NOMO-1 treated with dmso at 0.1 percent for 144 hours (cell line): ENCODE results near the gene INO80.
"Not testable (repeated sequence)": the region's sequence is repeated elsewhere in the genome, so short reads cannot be mapped to it uniquely, and the experiment has no call there.

ENCODE experiments used
- DNase-seq: peaks from one replicate; lab custom pipeline; 2025; ENCODE audit not compliant: unreplicated experiment; lab: John Stamatoyannopoulos, UW

INO80 gene

DNA sequence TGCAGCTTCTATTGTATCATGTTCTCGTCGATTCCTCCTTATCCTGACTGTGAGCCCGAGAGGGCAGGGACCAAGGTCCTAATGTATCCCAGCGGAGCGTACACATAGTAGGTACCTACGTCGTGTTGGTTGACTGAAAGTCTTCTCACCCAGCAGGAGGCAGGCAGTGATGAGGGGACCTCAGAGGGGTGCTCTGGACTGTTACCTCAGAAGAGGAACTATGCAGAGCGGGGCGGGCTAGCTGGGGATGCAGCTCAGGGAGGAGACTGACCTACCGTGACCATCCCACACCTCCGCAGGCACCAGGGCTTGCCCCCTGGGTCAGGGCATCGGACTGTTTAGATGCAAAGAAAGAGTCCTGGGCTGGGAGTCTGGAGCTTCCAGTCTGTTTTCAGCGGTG, 151.4 kb downstream of the INO80 start:
- no peak for DNase-seq

DNA sequence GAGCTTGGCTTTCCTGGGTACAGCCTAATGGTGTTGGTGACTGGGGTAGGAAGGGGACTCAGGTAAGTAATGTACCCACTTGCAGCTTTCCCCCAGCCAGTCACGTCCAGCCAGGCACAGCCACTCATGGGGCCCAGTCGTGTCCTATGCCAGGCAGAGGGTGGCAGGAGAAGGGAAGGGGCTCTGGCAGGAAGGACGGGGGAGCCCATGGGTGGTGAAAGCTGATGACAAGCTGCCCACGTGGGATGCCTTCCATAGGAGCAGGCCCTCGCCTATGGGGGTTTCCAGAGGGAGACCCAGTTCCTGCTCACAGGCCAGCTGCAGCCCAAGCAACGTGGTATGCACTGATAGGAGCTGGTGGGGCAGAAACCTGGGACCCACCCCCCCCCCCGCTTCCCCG, 152.1 kb downstream of the INO80 start:
- DNase-seq, result no peak

DNA sequence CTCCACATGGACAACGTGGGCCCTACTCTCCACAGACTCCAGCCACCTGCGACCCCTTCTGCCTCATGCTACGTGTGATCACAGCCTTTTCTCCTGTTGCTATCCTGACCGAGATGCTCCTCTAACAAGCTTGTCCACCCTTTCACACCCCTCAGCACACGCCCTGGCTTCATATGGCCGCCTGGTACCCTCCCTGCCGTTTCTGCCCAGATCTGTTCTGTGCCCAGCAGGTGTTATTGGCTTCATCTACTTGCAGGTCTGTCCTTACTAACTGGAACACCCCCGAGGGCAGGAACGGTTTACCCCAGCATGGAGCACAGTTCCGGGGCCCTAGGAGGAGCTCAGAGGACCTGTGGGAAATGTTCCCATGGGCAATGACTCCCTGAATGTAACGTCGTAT, 152.9 kb downstream of the INO80 start:
- DNase-seq, result no peak

DNA sequence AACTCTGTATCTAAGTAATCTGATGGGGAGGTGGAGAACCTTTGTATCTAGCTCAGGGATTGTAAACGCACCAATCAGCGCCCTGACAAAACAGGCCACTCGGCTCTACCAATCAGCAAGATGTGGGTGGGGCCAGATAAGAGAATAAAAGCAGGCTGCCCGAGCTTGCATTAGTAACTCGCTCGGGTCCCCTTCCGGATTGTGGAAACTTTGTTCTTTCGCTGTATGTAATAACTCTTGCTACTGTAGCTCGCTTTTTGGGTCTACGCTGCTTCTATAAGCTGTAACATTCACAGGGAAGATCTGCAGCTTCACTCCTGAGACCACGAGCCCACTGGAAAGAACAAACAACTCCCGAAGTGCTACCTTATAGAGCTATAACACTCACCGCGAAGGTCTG, 153.8 kb downstream of the INO80 start:
- not testable (repeated sequence) for DNase-seq

DNA sequence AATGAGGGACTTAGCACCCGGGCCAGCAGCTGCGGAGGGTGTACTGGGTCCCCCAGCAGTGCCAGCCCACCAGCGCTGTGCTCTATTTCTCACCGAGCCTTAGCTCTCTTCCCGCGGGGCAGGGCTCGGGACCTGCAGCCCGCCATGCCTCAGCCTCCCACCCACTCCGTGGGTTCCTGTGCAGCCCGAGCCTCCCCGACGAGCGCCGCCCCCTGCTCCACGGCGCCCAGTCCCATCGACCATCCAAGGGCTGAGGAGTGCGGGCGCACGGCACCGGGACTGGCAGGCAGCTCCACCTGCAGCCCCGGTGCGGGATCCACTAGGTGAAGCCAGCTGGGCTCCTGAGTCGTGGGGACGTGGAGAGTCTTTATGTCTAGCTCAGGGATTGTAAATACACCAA, 154.3 kb downstream of the INO80 start:
- not testable (repeated sequence) for DNase-seq

DNA sequence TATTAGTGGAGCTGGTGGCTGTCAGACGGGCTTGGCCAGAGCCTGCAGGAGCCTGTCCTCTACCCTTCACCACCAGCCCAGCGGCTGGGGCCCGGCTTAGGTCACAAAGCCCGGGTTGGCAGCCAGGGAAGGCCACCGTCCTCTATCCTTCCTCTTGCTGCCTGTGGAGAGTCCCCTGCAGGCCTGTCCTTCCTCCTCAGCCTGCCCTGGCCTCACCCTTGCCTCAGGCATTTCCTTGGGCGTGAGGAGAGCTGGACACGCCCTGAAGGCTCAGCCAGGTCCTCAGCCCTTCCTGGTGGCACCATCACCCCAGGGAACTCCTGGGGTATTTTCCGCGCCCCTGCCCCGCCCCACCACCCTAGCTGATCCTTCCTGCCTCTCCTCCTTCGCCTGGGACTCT, 155.2 kb downstream of the INO80 start:
- no peak for DNase-seq

DNA sequence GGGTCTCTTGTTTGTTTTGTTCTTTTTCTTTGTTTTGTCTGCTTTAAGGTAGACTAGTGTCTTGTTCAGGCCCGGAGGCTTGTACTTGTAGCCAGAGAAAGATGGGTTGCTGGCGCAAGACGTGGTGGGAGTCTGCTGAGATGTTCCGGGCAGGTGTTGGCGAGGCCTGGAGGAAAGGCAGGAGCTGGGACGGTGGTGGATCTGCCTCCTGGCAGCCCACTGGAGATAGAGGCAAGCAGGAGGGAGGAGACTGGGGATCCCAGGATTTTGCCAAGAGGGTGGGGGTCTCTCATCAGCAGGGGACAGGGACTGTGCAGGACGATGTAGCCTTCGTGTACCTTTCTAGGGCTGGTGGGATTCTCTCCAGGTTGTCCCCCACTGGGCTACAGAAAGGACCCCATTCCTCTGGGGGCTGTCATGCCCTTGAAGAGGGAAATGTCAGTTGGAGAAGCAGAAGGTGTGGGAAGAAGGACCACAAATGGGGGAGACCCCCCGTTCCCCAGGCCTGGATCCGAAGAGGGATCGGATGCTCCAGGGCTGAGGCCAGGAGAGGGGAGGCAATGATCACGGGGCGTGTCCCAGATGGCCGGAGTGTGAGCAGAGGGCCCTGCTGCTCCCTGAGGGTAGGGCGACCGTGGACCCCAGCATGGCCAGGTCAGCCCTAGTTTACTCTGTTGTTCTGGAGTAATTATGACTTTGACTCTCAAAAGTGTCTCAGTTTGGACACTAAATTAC, 155.8 kb downstream of the INO80 start:
- DNase-seq, result no peak

DNA sequence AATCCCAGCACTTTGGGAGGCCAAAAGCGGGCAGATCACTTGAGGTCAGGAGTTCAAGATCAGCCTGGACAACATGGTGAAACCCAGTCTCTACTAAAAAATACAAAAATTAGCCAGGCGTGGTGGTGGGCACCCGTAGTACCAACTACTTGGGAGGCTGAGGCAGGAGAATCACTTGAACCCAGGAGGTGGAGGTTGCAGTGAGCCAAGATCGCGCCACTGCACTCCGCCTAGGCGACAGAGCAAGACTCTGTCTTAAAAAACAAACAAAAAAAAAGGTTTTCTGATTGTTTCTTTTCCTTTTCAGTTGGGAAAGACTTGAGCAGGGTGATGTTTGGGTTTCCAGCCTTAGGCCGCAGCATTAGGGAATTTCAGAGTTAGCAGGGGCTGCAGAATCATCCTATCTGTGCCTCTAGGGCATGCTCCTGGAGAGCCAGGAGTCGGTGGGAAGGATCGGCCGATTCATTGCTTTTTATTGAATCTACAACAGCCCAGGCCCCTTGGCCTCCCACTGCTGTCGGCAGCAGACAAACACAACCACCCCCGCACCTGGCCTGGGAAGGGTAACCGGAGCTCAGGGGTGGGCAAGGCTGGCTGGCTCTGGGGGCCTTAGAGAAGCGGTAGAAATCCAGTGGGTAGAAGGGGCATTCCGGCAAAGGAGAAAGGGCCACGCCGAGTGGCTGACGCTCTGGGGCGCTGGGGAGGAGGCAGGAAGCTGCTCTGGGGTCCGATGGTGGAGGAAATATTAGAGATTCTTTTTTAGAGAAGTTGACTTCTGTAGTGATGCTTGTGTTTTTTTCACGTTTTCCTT, 156.5 kb downstream of the INO80 start:
- DNase-seq, result no peak

DNA sequence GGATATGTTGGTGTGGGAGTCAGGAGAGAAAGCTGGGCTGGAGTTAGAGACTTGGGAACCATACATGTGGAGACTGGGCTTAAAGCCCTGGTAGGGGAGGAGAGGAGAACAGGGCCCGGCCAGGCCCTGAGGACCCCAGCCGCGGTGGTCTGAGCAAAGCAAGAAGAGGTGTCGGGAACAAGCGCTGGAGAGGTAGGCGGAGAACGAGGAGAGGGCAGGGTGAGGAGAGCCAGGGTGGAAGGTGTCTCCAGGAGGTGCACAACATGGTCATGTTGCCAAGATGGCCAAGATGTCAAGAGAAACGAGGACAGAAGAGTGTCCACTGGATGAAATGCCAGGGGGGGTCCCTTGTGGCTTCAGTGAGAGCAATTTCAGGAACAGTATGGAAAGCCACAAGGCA, 157.4 kb downstream of the INO80 start:
- DNase-seq, result no peak

DNA sequence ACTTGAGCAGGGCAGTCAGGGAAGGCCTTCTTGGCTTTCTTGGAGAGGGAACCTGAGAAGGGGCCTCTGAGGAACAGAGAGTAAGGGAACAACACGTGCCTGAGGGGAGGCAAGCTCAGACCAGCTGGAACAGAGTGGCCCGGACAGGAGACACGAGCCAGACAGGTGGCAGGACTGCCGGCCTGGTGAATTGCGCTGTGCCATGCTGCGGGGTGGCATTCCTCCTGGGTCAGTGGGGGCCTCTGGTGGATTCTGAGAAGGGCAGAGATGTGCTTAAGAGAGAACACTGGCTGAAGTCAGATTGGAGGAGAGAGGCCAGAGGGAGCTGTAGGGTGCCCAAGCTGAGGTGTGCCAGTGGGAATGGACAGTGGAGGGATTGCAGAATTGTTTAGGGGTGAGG, 157.9 kb downstream of the INO80 start:
- no peak for DNase-seq

DNA sequence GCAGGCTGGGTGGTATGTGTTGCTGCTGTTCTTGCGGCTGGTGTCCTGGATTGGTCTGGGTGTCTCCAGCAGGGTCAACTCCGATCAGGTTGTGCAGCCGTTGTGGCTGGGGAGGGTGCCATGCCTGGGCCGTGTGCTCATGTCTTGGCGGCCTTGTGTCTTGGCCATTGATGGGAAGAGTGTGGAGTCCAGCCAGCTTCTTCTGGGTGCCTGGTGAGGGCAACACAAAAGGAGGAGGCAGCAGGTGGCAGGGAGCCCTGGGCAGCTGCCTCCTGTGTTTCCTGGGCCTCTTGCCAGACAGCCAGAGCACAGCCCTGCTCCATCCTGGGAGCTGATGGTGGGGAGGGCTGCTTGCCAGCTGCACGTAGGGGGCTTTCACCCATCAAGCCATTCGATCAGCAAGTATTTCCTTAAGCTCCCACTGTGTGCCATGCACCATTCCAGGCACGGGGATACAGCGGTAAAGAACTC, 158.5 kb downstream of the INO80 start:
- DNase-seq, result no peak

DNA sequence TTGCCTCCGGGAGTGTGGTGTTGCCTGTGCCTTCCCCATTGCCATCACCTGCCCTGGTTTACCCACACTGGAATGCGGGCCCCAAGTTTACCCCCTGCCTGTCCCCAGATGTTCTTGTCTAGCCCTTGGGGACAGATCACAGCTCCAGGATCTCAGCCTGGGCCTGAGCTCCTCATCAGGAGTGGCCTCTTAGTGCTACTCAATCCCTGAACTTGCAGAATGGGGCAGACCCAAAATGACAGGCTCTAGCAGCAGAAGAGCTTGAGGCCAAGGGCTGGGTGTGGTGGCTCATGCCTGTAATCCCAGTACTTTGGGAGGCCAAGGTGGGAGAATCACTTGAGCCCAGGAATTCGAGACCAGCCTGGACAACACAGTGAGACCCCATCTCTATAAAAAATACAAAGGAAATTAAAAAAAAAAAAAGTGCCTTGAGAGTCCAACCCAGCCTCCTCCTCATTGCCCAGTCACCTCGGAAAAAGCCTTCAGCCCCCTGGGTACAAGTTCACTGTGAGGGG, 159.0 kb downstream of the INO80 start:
- DNase-seq, result no peak

DNA sequence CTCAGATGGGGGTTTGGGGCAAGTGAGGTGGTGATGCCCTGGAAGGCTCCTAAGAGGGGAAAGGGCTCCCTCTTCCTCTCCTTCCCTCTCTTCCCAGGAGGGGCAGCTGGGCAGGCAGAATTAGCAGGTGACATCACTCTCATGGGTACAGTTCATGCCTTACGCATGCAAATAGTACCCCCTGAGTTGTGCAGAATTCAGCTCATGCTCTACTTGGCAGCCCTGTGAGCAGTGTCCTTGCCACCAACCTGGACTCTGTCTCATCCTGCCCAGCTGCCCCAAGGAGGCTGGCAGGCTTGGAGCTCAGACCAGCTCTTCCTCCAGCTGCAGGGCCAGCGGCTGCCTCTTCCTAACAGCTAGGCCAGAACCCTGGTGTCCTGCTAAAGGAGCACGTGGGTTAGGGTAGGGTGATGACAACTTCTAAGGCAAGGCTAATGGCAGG, 159.5 kb downstream of the INO80 start:
- DNase-seq, result no peak

DNA sequence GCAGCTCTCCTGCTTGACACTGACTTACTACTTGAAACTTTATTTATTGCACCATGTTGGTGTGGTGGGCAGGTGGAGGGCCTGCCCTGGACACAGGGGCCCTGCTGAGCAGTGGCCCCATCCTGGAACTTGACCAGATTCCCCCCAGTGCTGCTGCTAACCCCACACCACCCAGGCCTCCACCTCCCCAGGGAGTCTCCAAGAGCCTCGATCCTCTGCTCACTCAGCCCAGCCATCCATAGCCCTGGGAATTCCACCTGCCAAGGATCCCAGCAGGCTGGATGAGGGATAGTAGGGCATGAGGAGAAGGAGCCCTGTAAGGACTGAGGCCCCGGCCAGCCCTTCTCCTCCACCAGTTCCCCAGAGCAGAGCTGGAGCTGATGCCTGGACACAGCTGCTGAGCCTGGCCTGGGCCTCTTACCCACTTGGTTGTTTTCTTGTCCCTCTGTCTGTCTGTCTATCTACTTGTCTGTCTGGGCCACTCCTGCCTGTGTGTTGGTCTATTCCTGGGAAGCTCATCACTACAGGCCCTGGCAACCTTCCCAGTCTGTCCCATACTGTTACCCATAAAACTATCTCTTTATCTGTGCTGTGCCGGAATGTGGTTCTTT, 160.0 kb downstream of the INO80 start:
- no peak for DNase-seq

DNA sequence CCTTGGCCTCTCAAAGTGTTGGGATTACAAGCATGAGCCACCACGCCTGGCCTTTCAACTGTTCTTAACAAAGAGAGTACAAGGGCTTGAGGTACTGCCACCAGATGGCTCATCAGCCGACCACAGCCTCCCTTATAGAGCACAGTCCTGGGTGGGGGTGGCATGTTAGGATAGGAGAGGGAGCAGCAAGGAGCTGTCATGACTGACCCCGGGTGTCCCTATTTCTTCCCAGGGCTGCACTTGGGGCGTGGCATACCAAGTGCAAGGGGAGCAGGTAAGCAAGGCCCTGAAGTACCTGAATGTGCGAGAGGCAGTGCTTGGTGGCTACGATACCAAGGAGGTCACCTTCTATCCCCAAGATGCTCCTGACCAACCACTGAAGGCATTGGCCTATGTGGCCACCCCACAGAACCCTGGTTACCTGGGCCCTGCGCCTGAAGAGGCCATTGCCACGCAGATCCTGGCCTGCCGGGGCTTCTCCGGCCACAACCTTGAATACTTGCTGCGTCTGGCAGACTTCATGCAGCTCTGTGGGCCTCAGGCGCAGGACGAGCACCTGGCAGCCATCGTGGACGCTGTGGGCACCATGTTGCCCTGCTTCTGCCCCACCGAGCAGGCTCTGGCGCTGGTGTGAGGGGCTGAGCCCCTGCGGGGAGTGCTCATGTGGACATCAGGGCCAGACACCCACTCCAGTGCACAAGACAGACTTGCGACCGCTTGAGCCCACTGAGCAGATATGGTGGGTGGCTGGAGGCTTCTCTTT, 160.8 kb downstream of the INO80 start:
- no peak for DNase-seq

DNA sequence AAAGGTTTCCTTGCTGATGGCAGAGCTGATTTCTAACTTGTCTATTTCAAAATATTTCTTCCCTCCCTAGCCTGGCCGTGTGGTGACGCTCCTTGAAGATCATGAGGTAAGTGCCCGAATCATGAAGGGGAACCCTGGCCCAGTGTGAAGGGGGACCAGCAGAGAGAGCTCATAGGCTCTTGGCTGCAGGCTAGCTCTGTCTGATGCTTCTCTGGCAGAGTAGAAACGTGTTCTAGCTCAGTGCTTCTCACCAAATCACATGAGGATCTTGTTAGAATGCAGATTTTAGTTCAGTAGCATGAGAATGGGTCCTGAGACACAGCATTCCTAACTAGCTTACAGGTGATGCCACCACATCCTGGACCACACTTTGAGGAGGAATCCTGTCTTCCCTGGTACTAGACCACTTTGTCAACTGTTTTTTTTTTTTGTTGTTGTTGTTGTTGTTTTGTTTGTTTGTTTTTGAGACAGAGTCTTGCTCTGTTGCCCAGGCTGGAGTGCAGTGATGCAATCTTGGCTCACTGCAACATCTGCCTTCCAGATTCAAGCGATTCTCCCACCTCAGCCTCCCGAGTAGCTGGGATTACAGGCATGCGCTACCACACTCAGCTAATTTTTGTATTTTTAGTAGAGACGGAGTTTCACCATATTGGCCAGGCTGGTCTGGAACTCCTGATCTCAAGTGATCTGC, 161.8 kb downstream of the INO80 start:
- DNase-seq, result not testable (repeated sequence)

DNA sequence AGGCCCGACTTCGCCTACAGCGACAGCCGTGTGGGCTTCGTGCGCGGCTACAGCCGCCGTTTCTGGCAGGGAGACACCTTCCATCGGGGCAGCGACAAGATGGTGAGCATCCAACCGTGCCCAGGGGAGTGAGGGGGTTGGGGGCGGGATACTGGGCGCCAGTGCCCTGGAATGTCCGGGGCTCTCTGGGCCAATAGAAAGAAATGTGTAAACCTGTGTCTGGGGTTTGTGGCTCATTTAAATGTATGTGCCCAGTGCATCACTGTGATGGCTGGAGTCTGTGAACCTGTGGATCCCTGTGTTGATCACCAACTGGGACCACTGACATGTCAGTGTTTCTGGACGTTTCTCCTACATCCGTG, 162.4 kb downstream of the INO80 start:
- DNase-seq, result no peak

DNA sequence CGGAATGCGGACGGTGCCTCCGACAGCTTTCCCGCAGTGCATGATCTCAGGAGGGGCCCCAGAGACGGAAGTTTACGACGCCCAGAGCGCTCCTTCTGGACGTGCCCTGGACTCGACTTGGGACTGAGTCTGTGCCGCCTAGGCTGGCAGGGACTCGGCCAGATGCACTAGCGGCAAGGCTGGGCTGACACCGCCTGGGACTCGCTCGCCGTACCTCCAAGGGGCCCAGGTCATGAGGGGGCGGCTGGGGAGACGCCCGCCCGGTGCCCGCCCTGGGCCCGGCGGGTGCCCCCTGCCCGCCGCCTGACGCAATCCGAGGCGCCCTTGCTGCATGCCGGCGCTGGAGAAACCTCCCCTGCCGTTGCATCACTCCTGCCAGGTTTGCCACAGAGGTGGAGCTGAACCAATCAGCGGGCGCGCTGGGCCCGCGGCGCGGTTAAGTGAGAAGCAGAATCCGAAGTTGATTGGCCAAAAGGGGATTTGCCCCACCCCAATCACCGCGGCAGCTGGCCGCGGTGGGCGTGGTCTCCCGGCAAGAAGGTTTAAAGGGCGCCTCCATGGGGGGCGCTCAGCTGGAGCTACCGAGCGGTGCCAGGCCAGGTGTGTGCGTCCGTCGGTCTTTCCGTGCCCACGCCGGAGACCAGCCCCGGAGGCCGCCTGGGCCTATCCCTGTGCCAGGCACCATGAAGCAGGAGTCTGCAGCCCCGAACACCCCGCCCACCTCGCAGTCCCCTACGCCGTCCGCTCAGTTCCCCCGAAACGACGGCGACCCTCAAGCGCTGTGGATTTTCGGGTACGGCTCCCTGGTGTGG, 163.0 kb downstream of the INO80 start, which contains the start of gene CHAC1:
Gene CHAC1, plus strand, starts transcription at position 571 of the 812 bp plus-strand sequence. Its CDS starts 113 bp downstream, at position 684.
- DNase-seq, result peak; percentile 93

DNA sequence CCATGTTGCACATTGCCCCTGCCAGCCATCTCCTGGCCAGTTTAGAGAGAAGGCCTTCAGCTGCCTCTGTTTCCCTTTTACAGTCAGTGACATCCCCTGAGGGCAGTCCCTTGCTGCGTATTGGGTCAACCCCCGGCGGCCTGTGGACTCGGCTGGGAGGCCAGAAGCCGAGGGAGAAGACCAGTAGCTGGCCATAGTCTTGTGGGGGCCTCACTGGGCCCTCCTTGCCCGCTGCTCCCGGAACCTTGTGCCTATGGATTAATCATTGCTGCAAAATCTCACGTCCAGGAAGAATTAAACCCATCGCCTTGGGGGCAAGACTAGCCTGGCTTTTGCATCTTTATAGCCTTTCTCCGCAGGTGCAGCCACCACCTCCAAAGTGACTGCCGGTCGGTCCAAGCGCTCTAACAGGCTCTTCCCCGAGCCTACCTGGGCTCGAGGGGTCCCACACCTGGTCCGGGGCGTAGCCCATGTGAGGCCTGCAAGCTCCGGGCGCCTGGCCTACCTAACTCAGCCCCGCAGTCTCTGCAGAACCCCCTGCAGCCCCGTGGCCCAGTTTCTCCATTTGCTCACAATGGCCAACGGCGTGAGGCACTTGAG, 163.7 kb downstream of the INO80 start:
- no peak for DNase-seq
